CD8-positive, alpha-beta memory T cell (primary cell): ENCODE measurements around the gene MRPS18B. TPM values are rescaled to one million over a fixed set of nuclear protein-coding genes. Genes with fewer than 3 reads are reported as not detected.
A peak's percentile ranks its signal among the peaks of the same experiment; 100 is the strongest.
"Not testable (repeated sequence)": the region's sequence is repeated elsewhere in the genome, so short reads cannot be mapped to it uniquely, and the experiment has no call there.

Experiments
- CTCF ChIA-PET: fragments of 350-600 bp; sonication (Branson Sonifier 250); formaldehyde crosslinking; loops from one replicate; lab custom pipeline; 2021; ENCODE audit warnings: antibody characterized with exemption; lab: Charles Lee
- POLR2A ChIA-PET: fragments of 350-600 bp; sonication (Branson Sonifier 250); formaldehyde crosslinking; loops from one replicate; lab custom pipeline; 2021; ENCODE audit warnings: antibody characterized with exemption; lab: Charles Lee
- DNase-seq, 5 donors: peaks; one replicate each; pipeline versions ENCODE4 v3.0.0 to v3.0.0-alpha.2; 2020 to 2022; ENCODE audit warnings: mixed read lengths in 1 of 5
- H3K27ac ChIP-seq: one replicate; pipeline ENCODE4 v1.7.0; 2013; ENCODE audit warnings: low read depth, mild to moderate bottlenecking, low read length, moderate library complexity
- H3K27me3 ChIP-seq: 2 replicates; pipeline ENCODE4 v1.7.0; 2013; ENCODE audit warnings: low read length, mild to moderate bottlenecking; ENCODE audit not compliant: insufficient read depth, poor library complexity, severe bottlenecking
- H3K36me3 ChIP-seq: 2 replicates; pipeline ENCODE4 v1.7.0; 2013; ENCODE audit warnings: mild to moderate bottlenecking, low read length, moderate library complexity; ENCODE audit not compliant: insufficient read depth
- H3K4me1 ChIP-seq: 2 replicates; pipeline ENCODE4 v1.7.0; 2013; ENCODE audit warnings: mild to moderate bottlenecking, low read length, moderate library complexity; ENCODE audit not compliant: insufficient read depth
- H3K4me3 ChIP-seq: 2 replicates; pipeline ENCODE4 v1.7.0; 2013; ENCODE audit warnings: mild to moderate bottlenecking, low read length
- H3K9me3 ChIP-seq: 2 replicates; pipeline ENCODE4 v1.7.0; 2013; ENCODE audit warnings: mild to moderate bottlenecking, low read length
- H3K27ac Mint-ChIP-seq, 8 donors: one replicate each; pipeline ENCODE4 v1.8.0; 2020 to 2021; ENCODE audit warnings: mixed read lengths in 8 of 8, mild to moderate bottlenecking in 6 of 8, inconsistent platforms in 3 of 8, moderate library complexity in 3 of 8
- H3K27me3 Mint-ChIP-seq, 2 donors: one replicate each; pipeline ENCODE4 v1.8.0; 2020 to 2021; ENCODE audit warnings: mixed read lengths in 2 of 2, mild to moderate bottlenecking in 1 of 2, moderate library complexity in 1 of 2
- H3K36me3 Mint-ChIP-seq, 3 donors: one replicate each; pipeline ENCODE4 v1.8.0; 2020 to 2021; ENCODE audit warnings: mixed read lengths in 3 of 3, inconsistent platforms in 1 of 3, mild to moderate bottlenecking in 1 of 3
- H3K4me1 Mint-ChIP-seq, 3 donors: one replicate each; pipeline ENCODE4 v1.8.0; 2020 to 2021; ENCODE audit warnings: mixed read lengths in 3 of 3, inconsistent platforms in 1 of 3, mild to moderate bottlenecking in 1 of 3
- H3K4me3 Mint-ChIP-seq, 7 donors: one replicate each; pipeline ENCODE4 v1.8.0; 2020 to 2021; ENCODE audit warnings: mixed read lengths in 7 of 7, mild to moderate bottlenecking in 6 of 7, moderate library complexity in 4 of 7, inconsistent platforms in 2 of 7
- H3K9me3 Mint-ChIP-seq, 5 donors: one replicate each; pipeline ENCODE4 v1.8.0; 2020 to 2022; ENCODE audit warnings: mixed read lengths in 5 of 5, mild to moderate bottlenecking in 3 of 5, moderate library complexity in 2 of 5, inconsistent platforms in 1 of 5
- polyA plus RNA-seq: library from polyadenylated mRNA; unstranded; fragments of 300-500 nt; fragmentation: Illumina TruSeq; gene quantifications from one replicate; pipeline ENCODE4 v1.2.3, GENCODE V29; 2021
- total RNA-seq, 2 experiments: library from RNA; stranded (reverse); gene quantifications; one replicate each; pipeline ENCODE4 v1.2.3, GENCODE V29; 2021

Gene MRPS18B
- total and polyA plus RNA-seq, 3 experiments from 2014 or later = 102 to 113 (median 103) TPM

DNA sequence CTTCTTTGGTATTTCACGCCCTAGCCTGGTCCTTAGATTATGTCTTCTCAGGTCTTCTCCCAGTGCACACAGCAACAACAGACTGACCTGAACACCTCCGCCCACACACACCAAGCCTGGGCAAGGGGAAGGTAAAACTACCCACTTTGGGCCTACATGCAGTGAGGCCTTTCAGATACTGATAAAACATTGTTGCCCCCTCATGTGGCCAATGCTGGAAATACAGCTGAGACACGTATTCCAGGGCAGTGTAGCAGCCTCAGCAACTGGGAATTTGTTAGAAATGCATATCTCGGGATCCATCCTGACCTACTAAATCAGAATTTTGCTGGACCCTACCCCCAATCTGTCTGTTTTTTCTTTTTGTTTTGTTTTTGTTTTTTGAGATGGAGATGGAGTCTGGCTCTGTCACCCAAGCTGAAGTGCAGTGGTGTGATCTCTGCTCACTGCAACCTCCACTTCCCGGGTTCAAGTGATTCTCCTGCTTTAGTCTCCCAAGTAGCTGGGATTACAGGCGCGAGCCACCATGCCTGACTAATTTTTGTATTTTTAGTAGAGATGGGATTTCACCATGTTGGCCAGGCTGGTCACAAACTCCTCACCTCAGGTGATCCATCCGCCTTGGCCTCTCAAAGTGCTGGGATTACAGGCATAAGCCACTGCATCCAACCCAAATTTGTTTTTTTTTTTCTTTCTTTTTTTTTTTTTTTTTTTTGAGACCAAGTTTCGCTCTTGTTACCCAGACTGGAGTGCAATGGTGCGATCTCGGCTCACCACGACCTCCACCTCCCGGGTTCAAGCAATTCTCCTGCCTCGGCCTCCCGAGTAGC, 20.1 kb upstream of the MRPS18B start:
- H3K9me3 Mint-ChIP-seq, H3K27me3 Mint-ChIP-seq, H3K27ac ChIP-seq, H3K27me3 ChIP-seq, H3K4me3 Mint-ChIP-seq, H3K9me3 ChIP-seq, H3K4me3 ChIP-seq, H3K4me1 ChIP-seq: not testable (repeated sequence)
- Mint-ChIP-seq H3K27ac (peak overlapping the region in 5 of 8 donors; percentile 48 to 91 (median 77)), H3K4me1 (peaks cover 16 to 18% (median 17%) of the 10 kb centered on the region in 3 donors), H3K36me3 (peaks cover 0 to 46% (median 3%) of the 10 kb centered on the region in 3 donors)
- H3K36me3 ChIP-seq = peaks cover 29% of the 10 kb centered on the region
- ChIA-PET CTCF (interaction anchor here (0.8 to 10.3 kb wide), 33 partner anchors 9 to 983 kb away, joined by 3 to 137 read pairs (median 5); partner anchors contain the start of genes ABCF1, GNL1 and PRR3), POLR2A (interaction anchor here (0.5 to 3.1 kb wide), 11 partner anchors 13 to 133 kb away, joined by 3 to 24 read pairs (median 5); partner anchors contain the start of gene ABCF1)
- peak; percentile 65 to 85 (median 72) for DNase-seq

DNA sequence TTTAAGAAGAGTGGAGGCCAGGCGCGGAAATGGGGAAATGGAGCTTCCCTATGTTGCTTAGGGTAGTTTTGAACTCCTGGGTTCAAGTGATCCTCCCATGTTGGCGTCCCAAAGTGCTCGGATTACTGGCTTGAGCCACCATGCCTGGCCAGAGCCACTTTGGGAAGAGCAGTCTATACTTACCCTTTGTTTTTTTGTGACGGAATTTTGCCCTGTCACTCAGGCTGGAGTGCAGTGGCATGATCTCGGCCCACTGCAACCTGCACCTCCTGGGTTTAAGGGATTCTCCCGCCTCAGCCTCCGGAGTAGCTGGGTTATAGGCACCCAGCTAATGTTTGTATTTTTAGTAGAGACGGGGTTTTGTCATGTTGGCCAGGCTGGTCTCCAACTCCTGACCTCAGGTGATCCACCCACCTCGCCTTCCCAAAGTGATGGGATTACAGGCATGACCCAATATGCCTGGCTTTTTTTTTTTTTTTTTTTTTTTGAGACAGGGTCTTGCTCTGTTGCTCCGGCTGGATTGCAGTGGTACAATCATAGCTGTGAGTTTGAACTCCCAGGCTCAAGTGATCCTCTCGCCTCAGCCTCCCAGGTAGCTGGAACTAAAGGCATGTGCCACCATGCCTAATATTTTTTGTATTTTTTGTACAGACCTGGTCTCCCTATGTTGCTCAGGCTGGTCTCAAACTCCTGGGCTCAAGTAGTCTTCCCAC, 18.6 kb upstream of the MRPS18B start:
- Histone ChIP-seq H3K27me3 (no peaks in the 10 kb centered on the region), H3K36me3 (peaks cover 43% of the 10 kb centered on the region), H3K9me3 (no peaks in the 10 kb centered on the region), H3K27ac (no peak overlapping the region), H3K4me1 (peaks cover 7% of the 10 kb centered on the region), H3K4me3 (no peak overlapping the region)
- no peak for DNase-seq
- H3K4me3 Mint-ChIP-seq = no peak overlapping the region
- H3K9me3 Mint-ChIP-seq = no peaks in the 10 kb centered on the region
- H3K36me3 Mint-ChIP-seq = peaks cover 8 to 54% (median 13%) of the 10 kb centered on the region in 3 donors
- peaks cover 0 to 2% of the 10 kb centered on the region in 2 donors for H3K27me3 Mint-ChIP-seq
- ChIA-PET CTCF (interaction anchor here (0.6 to 10.3 kb wide), 11 partner anchors 15 to 146 kb away, joined by 3 to 137 read pairs (median 7); no protein-coding TSS in a partner anchor), POLR2A (interaction anchor here (0.7 to 3.1 kb wide), 7 partner anchors 11 to 679 kb away, joined by 3 to 24 read pairs (median 3); no protein-coding TSS in a partner anchor)
- peaks cover 22 to 27% (median 24%) of the 10 kb centered on the region in 3 donors for H3K4me1 Mint-ChIP-seq
- H3K27ac Mint-ChIP-seq = peak overlapping the region in 3 of 8 donors; percentile 39 to 81 (median 62)

DNA sequence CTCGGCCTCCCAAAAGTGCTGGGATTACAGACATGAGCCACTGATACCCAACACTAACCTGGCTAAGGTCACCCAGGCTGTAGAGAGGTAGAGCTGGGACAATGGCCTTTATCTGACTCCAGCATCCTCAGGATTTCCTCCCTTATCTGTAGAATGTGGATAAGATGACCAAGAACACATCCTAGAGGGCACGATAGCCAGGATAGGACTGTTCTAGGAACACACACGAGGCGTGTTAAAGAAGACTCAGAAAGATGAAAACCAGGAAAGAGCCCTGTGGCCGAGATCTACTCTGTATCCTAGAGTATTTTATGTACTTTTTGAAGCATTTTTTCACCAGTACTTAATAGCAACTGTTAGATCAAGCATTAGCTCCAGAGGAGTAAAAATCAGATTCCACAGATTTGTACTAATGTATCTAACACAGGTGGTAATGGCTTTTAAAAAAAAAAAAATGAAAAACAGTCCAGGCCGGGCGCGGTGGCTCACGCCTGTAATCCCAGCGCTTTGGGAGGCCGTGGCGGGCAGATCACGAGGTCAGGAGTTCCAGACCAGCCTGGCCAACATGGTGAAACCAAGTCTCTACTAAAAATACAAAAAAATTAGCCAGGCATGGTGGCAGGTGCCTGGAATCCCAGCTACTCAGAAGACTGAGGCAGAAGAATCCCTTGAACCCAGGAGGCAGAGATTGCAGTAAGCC, 17.9 kb upstream of the MRPS18B start:
- no peak for DNase-seq
- H3K4me1 Mint-ChIP-seq = peaks cover 22 to 28% (median 24%) of the 10 kb centered on the region in 3 donors
- no peaks in the 10 kb centered on the region for H3K27me3 ChIP-seq
- peaks cover 43% of the 10 kb centered on the region for H3K36me3 ChIP-seq
- peaks cover 10 to 55% (median 17%) of the 10 kb centered on the region in 3 donors for H3K36me3 Mint-ChIP-seq
- no peak overlapping the region for H3K27ac ChIP-seq
- ChIA-PET CTCF (interaction anchor here (0.6 to 10.3 kb wide), 7 partner anchors 14 to 131 kb away, joined by 3 to 137 read pairs (median 10); no protein-coding TSS in a partner anchor), POLR2A (interaction anchor here (0.7 to 2.2 kb wide), 6 partner anchors 11 to 679 kb away, joined by 3 to 9 read pairs (median 3); partner anchors contain the start of gene ABCF1)
- H3K9me3 ChIP-seq = no peaks in the 10 kb centered on the region
- peaks cover 7% of the 10 kb centered on the region for H3K4me1 ChIP-seq
- no peaks in the 10 kb centered on the region for H3K9me3 Mint-ChIP-seq
- peaks cover 0 to 2% of the 10 kb centered on the region in 2 donors for H3K27me3 Mint-ChIP-seq
- no peak overlapping the region for H3K4me3 ChIP-seq
- peak overlapping the region in 5 of 8 donors; percentile 33 to 81 (median 62) for H3K27ac Mint-ChIP-seq
- no peak overlapping the region for H3K4me3 Mint-ChIP-seq

DNA sequence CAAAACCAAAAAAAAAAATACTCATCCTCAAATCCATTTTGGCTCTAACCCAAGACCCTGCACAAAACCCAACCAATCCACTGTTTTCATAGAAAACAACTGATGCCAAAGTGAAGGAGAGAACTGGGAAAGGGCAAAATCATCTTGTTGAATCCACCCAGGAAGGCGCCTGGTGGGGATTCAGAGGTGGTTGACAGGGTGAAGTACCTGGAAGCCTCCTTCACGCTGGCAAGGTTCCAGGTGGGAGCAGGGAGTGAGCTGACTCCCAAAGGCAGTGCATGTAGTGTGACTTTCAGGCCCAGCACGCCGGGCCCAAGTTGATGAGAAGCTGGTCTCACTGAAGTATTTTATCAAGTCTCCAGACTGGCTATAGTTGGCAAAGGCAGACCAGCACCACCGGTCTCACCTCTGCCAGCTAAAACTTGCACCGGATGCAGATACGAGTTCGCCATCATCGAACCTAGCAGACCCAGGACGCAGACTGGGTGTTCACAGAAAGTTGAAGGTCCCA, 17.1 kb upstream of the MRPS18B start:
- Histone ChIP-seq H3K27ac (no peak overlapping the region), H3K4me3 (no peak overlapping the region), H3K9me3 (no peaks in the 10 kb centered on the region), H3K4me1 (peaks cover 7% of the 10 kb centered on the region), H3K27me3 (no peaks in the 10 kb centered on the region), H3K36me3 (peaks cover 49% of the 10 kb centered on the region)
- H3K27me3 Mint-ChIP-seq = peaks cover 0 to 2% of the 10 kb centered on the region in 2 donors
- no peak for DNase-seq
- peak overlapping the region in 5 of 8 donors; percentile 33 to 87 (median 73) for H3K27ac Mint-ChIP-seq
- H3K4me3 Mint-ChIP-seq = no peak overlapping the region
- CTCF ChIA-PET = interaction anchor here (0.8 to 6.7 kb wide), 6 partner anchors 13 to 130 kb away, joined by 3 to 83 read pairs (median 7); no protein-coding TSS in a partner anchor
- no peaks in the 10 kb centered on the region for H3K9me3 Mint-ChIP-seq
- peaks cover 22 to 28% (median 24%) of the 10 kb centered on the region in 3 donors for H3K4me1 Mint-ChIP-seq
- H3K36me3 Mint-ChIP-seq = peaks cover 15 to 59% (median 17%) of the 10 kb centered on the region in 3 donors
- POLR2A ChIA-PET = interaction anchor here (1.0 to 2.2 kb wide), 4 partner anchors 12 to 117 kb away, joined by 3 to 9 read pairs (median 6); partner anchors contain the start of gene ABCF1

DNA sequence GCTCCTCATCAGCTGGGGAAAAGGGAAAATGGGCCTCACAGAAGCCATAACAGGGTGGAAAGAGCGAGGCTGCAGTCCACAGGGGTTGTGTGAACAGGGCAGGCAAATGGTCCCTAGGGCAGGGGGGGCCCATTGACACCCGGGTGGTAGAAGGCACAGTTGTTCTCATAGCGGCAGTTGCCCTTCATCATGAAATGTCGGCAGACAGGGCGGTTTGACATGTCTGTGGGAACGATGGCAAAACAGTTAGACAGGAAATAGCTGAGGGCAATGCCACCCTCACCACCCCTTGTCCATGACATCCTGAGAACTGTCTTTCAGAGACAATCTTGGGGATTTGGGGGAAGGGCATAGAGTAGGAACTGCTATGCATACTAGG, 16.2 kb upstream of the MRPS18B start:
- H3K9me3 Mint-ChIP-seq = no peaks in the 10 kb centered on the region
- ChIA-PET POLR2A (interaction anchor here (1.0 to 2.2 kb wide), 3 partner anchors 14 to 118 kb away, joined by 3 to 9 read pairs (median 8); partner anchors contain the start of gene ABCF1), CTCF (interaction anchor here (0.7 to 6.7 kb wide), 6 partner anchors 12 to 129 kb away, joined by 3 to 83 read pairs (median 4); no protein-coding TSS in a partner anchor)
- peaks cover 22 to 30% (median 26%) of the 10 kb centered on the region in 3 donors for H3K4me1 Mint-ChIP-seq
- peak overlapping the region in 2 of 7 donors; percentile 19 to 35 for H3K4me3 Mint-ChIP-seq
- Histone ChIP-seq H3K36me3 (peaks cover 57% of the 10 kb centered on the region), H3K4me1 (peaks cover 13% of the 10 kb centered on the region), H3K4me3 (no peak overlapping the region), H3K27me3 (no peaks in the 10 kb centered on the region), H3K27ac (no peak overlapping the region), H3K9me3 (no peaks in the 10 kb centered on the region)
- H3K27me3 Mint-ChIP-seq = peaks cover 0 to 3% of the 10 kb centered on the region in 2 donors
- peak in 3 of 5 donors; percentile 7 to 21 (median 20) for DNase-seq
- H3K27ac Mint-ChIP-seq = peak overlapping the region in 6 of 8 donors; percentile 30 to 93 (median 78)
- peaks cover 22 to 67% (median 24%) of the 10 kb centered on the region in 3 donors for H3K36me3 Mint-ChIP-seq

DNA sequence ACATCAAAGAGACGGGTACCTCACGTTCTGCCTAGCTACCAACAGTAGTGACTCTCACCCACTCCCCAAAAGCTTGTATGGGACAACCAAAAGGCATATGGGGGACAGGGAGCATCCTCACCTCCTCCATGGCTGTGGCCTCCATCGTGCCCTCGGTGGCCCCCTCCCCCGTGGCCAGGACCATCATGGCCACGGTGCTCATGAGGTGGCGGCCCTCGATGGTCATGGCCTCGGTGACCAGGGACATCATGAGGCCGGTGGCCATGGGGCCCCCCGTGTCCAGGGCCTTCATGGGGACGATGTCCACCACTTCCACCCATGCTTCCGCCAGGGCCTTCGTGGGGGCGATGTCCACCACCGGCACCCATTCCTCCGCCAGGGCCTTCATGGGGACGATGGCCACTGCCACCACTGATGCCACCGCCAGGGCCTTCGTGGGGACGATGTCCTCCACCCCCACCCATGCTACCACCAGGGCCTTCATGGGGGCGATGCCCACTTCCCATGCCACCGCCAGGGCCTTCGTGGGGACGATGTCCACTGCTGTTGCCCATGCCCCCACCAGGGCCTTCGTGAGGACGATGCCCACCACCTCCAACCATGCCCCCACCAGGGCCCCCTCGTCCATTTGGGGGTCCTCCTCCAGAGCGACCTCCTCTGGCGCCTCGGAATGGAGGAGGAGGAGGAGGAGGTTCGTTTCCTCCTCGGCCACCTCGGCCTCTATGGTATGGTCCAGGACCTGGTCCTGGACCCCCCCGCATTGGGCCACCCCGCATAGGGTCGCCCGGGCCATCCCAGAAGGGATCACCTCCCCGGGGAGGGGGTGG, 15.6 kb upstream of the MRPS18B start:
- CTCF ChIA-PET = interaction anchor here (0.7 to 1.2 kb wide), 2 partner anchors 11 to 61 kb away, joined by 3 to 5 read pairs; no protein-coding TSS in a partner anchor
- H3K27ac Mint-ChIP-seq = peak overlapping the region in 5 of 8 donors; percentile 30 to 93 (median 77)
- no peak overlapping the region for H3K4me3 Mint-ChIP-seq
- peaks cover 63% of the 10 kb centered on the region for H3K36me3 ChIP-seq
- no peak overlapping the region for H3K4me3 ChIP-seq
- POLR2A ChIA-PET = interaction anchor here (2.1 to 2.2 kb wide), 2 partner anchors 13 to 31 kb away, joined by 8 to 9 read pairs; partner anchors contain the start of gene ABCF1
- H3K36me3 Mint-ChIP-seq = peaks cover 26 to 73% (median 27%) of the 10 kb centered on the region in 3 donors
- H3K9me3 Mint-ChIP-seq = no peaks in the 10 kb centered on the region
- peaks cover 22 to 31% (median 30%) of the 10 kb centered on the region in 3 donors for H3K4me1 Mint-ChIP-seq
- DNase-seq = no peak
- H3K9me3 ChIP-seq = no peaks in the 10 kb centered on the region
- no peaks in the 10 kb centered on the region for H3K27me3 ChIP-seq
- H3K27me3 Mint-ChIP-seq = peaks cover 0 to 3% of the 10 kb centered on the region in 2 donors
- H3K27ac ChIP-seq = no peak overlapping the region
- H3K4me1 ChIP-seq = peaks cover 13% of the 10 kb centered on the region
